IPS-NIHi7 (cell line): ENCODE data around the gene PIANP.
"Not testable (repeated sequence)": the region's sequence is repeated elsewhere in the genome, so short reads cannot be mapped to it uniquely, and the experiment has no call there.

Source experiments
- DNase-seq: peaks from one replicate; pipeline ENCODE4 v3.0.0; 2012; ENCODE audit warnings: mixed read lengths; ENCODE audit errors: extremely low spot score

PIANP gene, protein sequence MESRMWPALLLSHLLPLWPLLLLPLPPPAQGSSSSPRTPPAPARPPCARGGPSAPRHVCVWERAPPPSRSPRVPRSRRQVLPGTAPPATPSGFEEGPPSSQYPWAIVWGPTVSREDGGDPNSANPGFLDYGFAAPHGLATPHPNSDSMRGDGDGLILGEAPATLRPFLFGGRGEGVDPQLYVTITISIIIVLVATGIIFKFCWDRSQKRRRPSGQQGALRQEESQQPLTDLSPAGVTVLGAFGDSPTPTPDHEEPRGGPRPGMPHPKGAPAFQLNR

DNA sequence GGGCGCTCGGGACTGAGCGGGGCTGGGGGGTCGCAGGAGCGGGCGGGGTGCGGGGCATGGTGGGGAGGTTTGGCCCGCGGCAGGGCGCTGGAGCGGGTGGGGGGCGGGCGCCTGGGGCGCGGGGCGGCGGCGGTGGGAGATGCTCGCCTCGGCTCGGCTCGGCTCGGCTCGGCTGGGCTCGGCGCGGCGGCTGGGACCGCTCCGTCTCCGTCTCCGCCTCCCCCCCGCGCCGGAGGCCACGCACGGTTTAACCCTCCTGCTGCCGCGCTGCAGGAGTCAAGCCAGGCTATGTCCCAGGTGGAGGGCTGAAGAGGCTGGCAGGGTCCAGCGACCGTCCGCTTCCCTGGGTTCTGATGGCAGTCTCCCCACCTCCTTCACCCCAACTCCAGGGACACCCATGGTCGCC is at the start of gene PIANP:
PIANP (minus strand) TSS at position 170 of the 406 bp plus-strand sequence. CDS start 2,754 bp downstream, outside the sequence.
- DNase-seq, result peak; percentile 45

DNA sequence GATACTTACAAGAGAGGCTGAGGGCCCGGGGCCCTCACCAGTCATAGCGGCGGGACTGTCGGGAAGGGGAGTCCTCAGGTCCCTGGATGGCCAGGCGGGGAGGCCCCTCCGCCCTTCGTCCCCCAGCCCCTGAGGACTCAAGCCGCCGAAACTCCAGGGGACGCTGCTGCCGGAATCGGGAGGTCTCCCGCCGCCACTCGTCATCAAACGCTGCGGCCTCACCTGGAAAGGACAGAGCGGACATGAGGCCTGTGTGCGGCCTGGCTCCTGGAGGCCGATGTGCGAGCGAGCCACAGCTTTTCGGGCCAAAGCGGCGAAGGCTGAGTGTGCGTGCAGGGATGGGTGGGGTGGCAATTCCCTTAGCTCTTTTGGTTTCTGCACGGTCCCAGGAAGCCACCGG is 48.1 kb upstream of the PIANP start:
- DNase-seq, result no peak

DNA sequence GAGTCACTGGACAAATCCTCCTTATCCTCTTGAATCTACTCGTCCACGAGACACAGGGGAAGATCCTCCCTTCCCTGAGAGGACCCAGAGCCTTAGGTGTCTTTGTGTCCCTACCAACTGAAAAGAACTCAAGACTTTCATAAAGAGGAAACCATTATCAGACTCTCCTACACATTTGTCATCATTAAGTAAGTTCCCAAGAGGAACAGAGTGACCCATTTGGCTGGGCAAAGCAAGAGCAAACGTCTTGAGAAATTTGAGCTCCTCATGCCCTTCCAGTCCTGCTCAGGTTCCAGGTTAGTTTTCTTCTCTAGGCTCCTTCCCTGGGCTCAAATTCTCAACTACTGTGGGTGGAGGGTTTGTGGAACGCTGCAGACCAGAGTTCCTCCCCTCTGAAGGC is 46.6 kb upstream of the PIANP start:
- no peak for DNase-seq

DNA sequence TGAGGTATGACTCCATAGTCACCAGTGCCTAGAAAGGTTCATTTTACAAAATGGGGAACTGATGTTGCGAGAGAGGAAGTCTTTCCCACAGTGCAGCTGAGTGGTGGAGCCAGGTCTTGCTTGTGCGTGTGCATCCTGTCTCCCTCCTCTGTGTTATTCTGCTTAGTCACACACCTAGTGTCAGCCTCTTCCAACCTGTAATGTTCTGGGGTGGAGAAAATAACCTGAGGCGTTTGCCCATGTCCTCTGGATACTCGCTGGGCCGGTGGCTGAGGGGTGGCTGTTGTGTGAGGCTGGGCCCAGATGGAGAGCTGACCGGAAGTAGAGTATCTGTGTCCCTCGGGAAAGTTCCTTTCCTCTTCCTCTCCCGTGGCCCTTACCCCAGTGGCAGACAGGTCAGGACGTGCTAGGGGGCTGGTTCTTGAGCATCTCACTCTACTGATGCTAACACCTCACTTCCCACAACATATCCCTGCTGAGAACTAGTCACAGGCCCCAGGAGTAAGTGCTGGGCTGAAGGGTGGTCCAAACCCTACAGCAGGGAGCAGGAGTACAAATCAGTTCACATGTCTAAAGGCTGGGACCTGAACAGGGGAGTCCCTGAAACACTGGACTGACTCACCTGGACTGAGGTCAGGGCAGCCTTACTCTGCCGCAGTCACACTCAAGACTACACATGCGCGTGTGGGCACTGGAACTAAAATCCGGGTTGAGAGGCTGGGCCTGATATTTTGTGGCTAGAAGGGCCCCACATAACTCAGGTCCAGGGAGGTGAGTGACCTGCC is 45.3 kb upstream of the PIANP start:
- no peak for DNase-seq

DNA sequence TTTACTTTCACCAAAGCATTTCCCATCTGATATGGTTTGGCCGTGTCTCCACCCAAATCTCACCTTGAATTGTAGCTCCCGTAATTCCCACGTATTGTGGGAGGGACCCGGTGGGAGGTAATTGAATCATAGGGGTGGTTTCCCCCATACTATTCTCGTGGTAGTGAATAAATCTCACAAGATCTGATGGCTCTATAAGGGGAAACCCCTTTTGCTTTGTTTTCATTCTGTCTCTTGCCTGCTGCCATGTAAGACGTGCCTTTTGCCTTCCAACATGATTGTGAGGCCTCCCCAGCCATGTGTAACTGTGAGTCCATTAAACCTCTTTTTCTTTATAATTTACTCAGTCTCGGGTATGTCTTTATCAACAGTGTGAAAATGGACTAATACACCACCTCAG is 42.7 kb upstream of the PIANP start:
- not testable (repeated sequence) for DNase-seq

DNA sequence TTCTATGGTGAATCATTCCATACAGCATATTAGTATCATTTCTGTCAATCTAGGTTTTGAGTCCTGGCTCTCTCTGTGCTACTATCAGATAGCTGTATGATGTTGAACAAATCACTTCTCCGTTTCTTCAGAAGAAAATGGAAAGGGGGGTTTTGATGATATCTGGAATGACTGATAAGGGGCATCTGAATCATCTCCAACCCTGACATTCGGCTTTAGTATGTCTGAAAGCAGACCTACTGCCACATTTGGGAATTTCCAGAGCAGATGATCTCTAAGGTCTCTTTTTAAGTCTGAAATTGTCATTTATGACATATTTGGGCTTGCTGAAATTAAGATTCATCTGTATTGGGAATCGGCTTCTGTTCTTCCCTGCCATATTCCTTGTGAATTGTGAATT is 42.2 kb upstream of the PIANP start:
- DNase-seq, result no peak

DNA sequence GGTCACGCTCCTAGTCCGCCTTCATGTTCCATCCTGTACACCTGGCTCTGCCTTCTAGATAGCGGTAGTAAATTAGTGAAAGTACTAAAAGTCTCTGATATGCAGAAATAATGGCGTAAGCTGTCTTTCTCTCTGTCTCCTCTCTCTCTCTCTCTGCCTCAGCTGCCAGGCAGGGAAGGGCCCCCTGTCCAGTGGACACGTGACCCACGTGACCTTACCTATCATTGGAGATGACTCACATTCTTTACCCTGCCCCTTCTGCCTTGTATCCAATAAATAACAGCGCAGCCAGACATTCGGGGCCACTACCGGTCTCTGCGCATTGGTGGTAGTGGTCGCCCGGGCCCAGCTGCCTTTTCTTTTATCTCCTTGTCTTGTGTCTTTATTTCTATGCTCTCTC is 41.5 kb upstream of the PIANP start:
- not testable (repeated sequence) for DNase-seq

DNA sequence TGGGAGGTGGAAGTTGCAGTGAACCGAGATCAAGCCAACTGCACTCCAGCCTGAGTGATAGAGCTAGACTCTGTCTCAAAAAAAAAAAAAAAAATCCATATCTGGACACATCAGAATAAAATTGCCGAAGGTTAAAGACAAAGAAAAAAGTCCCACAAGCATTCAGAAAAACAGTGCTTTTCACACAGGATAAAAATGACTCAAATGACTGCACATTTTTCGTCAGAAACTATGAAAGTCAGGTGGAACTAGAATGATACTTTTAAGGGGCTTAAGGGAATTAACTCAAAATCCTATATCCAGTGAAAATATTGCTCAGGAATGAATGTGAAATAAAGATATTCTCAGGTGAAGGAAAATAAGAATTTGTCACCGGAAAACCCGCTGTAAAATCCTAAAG is 36.1 kb upstream of the PIANP start:
- no peak for DNase-seq

DNA sequence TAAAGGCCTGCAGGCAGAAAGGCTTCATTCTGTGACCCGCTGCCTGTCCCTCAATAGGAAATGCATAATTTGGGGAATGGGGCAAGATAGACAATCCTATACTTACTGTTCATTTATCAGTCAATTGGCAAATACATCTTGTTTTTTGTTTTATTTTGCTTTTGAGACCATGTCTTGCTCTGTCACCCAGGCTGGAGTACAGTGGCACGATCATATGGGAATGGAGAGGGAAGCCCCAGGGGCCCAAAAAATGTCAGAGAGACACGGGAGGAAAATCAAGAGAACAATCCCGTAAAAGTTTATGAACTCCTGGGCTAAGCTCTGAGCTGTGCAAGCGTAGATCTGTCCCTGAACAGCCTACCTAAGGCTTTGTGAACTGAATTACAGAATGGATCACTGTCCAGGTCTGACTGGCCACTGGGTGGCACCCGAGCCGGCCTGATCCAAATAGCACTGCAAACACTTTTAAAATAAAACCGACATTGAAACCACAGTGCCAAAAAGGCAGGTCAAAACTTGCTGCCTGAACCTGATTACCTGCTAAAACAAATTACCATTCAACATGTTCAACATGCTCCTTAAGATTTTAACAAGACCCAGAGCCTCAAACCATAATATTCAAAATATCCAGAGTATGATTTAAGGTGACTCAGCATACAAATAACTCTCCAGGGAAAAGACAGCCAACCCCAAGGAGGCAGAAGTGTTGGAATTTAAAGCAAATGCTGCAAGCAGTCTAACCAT is 35.0 kb upstream of the PIANP start:
- DNase-seq, result peak; percentile 69

DNA sequence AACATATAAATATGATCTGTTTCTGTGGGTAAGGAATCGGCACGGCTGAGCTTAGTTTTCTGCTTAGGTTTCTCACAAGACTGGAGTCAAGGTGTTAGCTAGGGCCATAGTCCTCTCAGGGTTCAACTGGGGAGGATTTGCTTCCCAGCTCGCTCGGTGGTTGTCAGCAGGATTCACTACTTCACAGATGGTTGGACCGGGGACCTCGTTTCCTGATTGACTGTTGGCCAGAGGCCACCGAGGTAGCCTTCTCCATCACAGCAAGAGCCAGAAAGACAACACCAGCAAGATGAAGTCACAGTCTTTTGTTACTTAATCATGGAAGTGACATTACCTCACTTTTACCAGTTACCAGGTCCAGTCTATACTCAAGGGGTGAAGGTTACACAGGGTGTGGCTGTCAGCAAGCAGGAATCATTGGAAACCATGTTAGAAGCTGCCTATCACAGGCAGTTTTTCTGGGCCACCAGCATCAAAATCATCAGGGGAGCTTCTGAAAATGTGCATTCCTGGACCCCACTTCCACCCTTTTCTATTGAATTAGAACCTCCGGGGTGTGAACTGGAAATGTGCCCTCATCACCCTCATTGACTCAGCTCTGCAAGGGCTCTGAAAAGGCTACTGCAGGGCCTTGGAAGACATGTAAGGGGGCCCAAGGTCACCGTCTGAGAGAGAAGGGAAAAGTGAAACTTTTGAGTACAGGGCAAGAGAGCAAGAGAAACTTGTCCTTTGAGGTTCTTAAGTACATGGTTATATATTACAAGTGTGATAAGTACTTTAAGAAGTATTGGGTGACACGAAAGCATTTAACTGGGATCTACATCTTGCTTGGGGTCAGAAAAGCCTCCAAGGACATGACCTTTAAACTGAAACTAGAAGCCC is 34.1 kb upstream of the PIANP start:
- no peak for DNase-seq

DNA sequence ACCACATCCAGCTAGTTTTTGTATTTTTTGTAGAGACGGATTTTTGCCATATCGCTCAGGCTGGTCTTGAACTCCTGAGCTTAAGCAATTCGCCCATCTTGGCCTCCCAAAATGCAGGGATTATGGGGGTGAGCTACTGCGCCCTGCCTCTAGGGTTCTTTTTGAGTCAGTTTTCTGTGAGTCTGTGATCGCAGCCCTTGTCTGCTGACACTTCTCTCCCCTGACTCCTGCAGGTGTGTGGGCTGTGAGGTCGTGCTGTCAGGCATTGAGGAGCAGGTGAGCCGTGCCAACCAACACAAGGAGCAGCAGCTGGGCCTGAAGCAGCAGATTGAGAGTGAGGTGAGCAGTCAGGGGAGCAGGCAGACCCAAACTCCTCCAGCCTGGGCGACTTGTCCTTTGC is 29.6 kb upstream of the PIANP start:
- DNase-seq, result no peak

DNA sequence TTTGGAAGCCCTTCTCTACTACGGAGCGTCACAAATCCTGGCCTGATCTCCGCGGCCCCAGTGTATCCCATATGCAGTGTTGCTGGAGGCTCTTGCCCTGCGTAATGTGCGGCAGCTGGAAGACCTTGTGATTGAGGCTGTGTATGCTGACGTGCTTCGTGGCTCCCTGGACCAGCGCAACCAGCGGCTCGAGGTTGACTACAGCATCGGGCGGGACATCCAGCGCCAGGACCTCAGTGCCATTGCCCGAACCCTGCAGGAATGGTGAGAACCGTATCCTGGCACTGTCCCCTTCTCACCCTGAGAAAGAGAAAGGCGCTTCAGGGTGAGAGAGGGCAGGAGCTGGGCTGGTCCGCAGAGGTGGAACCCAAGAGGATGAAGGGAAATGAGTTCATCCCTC is 28.6 kb upstream of the PIANP start:
- DNase-seq, result no peak

DNA sequence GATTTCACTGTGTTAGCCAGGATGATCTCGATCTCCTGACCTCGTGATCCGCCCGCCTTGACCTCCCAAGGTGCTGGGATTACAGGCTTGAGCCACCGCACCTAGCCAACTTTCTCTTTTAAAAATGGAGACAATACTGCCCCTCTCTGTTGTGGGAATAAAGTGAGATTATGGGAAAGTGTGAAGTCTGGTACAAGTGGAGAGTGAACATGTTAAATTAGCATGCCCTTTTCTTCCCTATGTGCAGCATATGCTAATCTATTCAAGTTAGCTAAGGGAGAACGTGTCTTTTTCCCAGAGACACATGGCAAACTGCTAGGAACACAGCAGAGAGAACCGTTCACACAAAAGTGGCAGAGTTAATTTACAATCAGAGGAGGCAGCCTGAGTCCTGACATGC is 24.7 kb upstream of the PIANP start:
- DNase-seq, result no peak

DNA sequence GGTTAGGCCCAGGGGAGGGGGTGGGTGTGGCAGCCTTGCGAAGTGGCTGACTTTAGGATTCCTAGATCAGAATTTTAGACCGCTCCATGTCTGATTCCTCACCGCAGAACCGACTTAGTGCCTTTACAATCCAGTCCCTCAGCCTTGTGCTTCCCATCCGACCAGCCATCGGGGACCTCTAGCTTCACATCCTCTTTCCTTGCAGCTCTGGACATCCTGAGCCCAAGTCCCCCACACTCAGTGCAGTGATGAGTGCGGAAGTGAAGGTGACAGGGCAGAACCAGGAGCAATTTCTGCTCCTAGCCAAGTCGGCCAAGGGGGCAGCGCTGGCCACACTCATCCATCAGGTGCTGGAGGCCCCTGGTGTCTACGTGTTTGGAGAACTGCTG is 23.8 kb upstream of the PIANP start:
- peak; percentile 31 for DNase-seq

DNA sequence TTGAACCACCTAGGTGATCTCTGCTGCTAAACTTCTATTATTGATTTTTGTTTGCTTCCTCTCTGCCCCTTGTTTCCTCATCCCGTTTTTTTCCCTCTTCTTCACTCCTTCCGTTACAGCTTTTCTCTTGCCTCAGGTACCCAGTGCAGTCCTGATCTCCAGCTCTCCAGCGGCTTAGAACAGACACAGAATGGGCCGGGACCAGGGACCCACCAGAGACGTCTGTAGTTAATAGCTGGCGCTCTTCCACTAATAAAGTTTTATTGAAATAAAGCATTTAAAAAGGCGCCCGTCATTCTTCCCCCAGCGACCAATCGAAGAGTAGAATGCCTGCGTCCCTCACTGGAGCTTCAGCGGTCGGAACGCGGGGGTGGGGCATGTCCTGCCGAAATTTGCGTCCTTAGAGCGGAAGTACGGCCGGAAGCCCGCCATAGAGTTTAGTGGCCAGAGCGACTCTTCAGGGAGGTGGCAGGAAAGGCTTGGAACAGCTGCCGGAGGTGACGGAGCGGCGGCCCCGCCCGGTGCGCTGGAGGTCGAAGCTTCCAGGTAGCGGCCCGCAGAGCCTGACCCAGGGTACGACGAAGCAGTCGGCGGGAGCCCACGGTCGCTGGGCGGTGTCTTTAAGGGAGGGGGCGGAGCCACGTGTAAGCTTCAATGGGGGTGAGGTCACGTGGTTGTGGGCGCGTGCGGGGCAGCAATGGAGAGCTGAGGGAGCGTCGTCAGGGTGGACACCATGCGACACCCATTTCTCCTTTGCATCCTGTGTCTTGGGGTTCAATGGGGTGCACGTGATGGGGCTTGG is 23.2 kb upstream of the PIANP start, which contains the start of gene COPS7A:
COPS7A (plus strand) TSS at position 440 of the 802 bp plus-strand sequence. CDS start 611 bp downstream, outside the sequence.
- DNase-seq, result peak; percentile 98

DNA sequence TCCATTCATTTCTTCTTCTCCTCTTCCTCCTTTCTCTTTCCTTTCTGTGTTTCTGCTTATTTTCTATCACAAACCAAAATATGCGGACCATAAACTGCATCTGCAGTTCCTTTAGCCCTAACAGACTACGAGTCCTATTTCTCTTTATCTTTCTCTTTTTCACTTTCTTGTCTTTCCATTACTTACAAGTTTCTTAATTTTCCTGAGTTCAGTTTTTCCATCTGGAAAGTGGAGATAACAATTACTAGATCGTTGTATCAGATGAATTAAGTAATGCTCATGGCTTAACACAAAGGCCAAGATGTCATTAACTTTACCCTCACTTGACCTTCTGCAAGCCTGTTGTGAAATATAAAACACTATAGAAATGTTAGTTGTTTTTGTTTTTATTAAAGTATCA is 22.2 kb upstream of the PIANP start:
- DNase-seq, result no peak

DNA sequence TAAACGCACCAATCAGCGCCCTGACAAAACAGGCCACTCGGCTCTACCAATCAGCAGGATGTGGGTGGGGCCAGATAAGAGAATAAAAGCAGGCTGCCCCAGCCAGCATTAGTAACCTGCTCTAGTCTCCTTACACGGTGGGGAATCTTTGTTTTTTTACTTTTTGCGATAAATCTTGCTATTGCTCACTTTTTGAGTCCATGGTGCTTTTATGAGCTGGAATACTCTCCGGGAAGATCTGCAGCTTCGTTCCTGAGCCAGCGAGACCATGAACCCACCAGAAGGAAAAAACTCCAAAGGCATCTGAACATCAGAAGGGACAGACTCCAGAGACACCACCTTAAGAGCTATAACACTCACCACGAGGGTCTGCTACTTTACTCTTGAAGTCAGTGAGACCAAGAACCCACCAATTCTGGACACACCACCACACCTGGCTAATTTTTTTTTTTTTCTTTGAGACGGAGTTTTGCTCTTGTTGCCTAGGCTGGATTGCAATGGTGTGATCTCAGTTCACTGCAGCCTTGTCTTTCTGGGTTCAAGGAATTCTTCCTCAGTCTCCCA is 16.3 kb upstream of the PIANP start:
- no peak for DNase-seq

DNA sequence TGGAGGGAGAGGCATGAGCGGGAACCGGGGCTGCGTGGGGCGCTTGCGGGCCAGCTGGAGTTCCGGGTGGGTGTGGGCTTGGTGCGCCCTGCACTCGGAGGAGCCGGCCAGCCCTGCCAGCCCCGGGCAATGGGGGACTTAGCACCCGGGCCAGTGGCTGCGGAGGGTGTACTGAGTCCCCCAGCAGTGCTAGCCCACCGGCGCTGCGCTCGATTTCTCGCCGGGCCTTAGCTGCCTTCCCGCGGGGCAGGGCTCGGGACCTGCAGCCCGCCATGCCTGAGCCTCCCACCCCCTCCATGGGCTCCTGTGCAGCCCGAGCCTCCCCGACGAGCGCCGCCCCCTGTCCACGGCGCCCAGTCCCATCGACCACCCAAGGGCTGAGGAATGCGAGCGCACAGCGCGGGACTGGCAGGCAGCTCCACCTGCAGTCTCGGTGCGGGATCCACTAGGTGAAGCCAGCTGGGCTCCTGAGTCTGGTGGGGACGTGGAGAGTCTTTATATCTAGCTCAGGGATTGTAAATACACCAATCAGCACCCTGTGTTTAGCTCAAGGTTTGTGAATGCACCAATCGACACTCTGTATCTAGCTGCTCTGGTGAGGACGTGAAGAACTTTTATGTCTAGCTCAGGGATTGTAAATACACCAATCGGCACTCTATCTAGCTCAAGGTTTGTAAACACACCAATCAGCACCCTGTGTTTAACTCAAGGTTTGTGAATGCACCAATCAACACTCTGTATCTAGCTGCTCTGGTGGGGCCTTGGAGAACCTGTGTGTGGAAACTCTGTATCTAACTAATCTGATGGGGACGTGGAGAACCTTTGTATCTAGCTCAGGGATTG is 15.6 kb upstream of the PIANP start:
- DNase-seq, result not testable (repeated sequence)

DNA sequence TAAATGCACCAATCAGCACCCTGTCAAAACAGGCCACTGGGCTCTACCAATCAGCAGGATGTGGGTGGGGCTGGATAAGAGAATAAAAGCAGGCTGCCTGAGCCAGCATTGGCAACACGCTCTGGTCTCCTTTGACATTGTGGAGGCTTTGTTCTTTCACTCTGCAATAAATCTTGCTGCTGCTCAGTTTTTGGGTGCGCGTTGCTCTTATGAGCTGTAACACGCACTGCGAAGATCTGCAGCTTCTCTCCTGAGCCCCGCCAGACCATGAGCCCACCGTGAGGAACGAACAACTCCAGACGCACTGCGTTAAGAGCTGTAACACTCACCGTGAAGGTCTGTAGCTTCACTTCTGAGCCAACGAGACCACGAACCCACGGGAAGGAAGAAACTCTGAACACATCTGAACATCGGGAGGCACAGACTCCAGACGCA is 8.4 kb upstream of the PIANP start:
- DNase-seq, result no peak
